DOHH2 (cell line): Measurements from ENCODE around the gene PPIA.

Experiments
- CTCF ChIP-seq: fragments of 200-600 bp; sonication (generic); IDR thresholded peaks from one replicate; pipeline ENCODE4 v1.5.1; 2014; ENCODE audit warnings: antibody characterized with exemption, mild to moderate bottlenecking, low read depth, low read length; ENCODE audit not compliant: poor library complexity, severe bottlenecking
- EZH2phosphoT487 ChIP-seq: fragments of 200-600 bp; sonication (generic); IDR thresholded peaks from 2 replicates; pipeline ENCODE4 v1.6.1; 2017; ENCODE audit warnings: borderline replicate concordance, mild to moderate bottlenecking, antibody characterized with exemption, low read length, moderate library complexity, mixed read lengths

DNA sequence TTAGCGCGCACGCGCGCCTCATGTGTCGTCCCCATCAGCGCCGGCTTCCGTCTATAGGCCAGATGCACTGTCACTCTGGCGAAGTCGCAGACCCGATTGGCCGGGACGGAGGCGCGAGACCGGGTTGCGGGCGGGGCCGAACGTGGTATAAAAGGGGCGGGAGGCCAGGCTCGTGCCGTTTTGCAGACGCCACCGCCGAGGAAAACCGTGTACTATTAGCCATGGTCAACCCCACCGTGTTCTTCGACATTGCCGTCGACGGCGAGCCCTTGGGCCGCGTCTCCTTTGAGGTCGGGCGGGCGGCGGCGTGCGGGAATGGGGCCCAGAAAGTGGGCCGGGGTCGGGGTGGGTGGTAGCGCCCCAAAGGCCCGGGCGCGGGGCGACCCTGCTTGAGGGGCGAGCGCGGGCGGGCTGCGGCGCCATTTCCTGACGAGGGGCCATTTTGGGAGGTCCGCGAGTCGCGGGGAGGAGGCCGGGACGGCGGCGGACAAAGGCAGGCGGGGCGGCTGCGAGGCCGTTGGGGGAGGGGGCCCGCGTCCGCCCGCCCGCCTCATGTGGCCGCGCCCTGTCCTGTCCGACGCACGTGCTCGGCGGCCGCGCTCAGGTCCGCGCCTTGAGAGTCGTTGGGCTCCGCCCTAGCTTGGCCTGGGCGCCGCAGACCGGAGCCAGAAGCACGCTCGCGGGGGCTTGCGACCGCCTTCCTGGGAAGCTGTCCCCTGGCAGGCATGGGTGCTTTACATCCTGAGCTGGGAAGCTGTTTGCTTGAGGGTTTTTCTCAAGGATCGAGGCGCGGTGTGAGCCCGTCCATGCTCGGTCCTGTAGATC is at the start of gene PPIA:
- TF ChIP-seq CTCF, result no peak
- TF ChIP-seq EZH2phosphoT487, result no peak
